GM13976 (cell line): ENCODE data around the gene ADAM17.

Experiments used
- DNase-seq: peaks from one replicate; pipeline ENCODE4 v3.0.0; 2012; ENCODE audit warnings: low spot score
- in situ Hi-C: fragments of 300-500 bp; cut with MboI; formaldehyde crosslinking; loops from one replicate; pipeline ENCODE4 v1.12.0; 2022; ENCODE audit warnings: low sequenced_read_pairs, mixed read lengths, inconsistent platforms; ENCODE audit not compliant: unreplicated experiment
- TF ChIP-seq, protein P1 (sequence below): IDR thresholded peaks from 2 replicates; pipeline ENCODE4 v1.5.1; 2012; ENCODE audit warnings: borderline replicate concordance, mild to moderate bottlenecking; ENCODE audit not compliant: insufficient read depth; ENCODE audit errors: extremely low read depth, missing control alignments, control extremely low read depth

ADAM17 gene

DNA sequence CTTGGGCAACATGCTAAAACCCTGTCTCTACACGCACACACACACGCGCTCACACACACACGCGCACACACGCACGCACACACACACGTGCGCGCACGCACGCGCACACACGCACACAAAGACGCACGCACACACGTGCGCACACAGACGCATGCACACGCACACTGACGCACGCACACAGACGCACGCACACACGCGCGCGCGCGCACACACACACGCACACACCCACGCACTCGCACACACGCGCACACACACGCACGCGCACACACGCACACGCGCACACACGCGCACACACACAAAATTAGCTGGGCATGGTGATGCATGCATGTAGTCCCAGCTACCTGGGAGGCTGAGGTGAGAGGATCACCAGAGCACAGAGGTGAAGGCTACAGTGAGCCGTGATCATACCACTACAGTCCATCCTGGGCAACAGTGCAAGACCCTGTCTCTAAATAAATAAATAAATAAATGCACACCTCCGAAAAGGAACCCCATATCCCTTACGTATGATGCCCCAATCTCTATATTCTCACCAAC, 89.4 kb downstream of the ADAM17 start:
- no peak for DNase-seq
- in situ Hi-C loops: no loop called here
- TF ChIP-seq, protein P1, sequence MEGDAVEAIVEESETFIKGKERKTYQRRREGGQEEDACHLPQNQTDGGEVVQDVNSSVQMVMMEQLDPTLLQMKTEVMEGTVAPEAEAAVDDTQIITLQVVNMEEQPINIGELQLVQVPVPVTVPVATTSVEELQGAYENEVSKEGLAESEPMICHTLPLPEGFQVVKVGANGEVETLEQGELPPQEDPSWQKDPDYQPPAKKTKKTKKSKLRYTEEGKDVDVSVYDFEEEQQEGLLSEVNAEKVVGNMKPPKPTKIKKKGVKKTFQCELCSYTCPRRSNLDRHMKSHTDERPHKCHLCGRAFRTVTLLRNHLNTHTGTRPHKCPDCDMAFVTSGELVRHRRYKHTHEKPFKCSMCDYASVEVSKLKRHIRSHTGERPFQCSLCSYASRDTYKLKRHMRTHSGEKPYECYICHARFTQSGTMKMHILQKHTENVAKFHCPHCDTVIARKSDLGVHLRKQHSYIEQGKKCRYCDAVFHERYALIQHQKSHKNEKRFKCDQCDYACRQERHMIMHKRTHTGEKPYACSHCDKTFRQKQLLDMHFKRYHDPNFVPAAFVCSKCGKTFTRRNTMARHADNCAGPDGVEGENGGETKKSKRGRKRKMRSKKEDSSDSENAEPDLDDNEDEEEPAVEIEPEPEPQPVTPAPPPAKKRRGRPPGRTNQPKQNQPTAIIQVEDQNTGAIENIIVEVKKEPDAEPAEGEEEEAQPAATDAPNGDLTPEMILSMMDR: no peak

DNA sequence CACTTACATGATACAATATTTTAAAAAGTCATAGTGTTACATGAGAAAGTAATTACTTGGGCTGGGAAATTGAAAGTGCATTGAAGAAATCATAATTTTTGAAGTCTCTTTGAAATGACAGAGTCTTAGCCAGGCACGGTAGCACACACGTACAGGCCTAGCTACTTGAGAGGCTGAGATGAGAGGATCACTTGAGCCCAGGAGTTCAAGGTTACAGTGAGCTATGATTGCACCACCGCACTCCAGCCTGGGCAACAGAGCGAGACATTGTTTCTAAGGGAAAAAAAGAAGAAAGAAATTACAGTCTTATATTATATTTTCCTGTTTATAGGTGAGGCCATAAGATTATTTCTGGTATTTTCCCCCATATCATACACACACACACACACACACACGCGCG, 90.5 kb downstream of the ADAM17 start:
- TF ChIP-seq, protein P1: no peak
- in situ Hi-C loops: no loop called here
- DNase-seq: no peak

DNA sequence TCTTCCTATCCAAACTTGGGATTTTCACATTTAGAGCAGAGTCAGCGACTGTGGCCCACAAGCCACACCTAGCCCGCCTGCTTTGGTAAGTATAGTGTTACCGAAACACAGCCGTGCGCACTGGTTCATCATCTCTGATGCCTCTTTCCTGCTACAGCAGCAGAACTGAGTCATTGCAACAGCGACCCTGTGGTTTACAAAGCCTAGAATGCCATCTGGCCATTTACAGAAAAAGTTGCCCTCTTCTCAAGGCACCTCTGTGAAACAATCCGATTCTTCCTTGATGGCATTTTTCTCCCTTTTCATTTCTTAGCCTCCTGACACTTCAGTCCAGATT, 92.0 kb downstream of the ADAM17 start:
- TF ChIP-seq, protein P1: no peak
- no peak for DNase-seq
- in situ Hi-C loops: no loop called here

DNA sequence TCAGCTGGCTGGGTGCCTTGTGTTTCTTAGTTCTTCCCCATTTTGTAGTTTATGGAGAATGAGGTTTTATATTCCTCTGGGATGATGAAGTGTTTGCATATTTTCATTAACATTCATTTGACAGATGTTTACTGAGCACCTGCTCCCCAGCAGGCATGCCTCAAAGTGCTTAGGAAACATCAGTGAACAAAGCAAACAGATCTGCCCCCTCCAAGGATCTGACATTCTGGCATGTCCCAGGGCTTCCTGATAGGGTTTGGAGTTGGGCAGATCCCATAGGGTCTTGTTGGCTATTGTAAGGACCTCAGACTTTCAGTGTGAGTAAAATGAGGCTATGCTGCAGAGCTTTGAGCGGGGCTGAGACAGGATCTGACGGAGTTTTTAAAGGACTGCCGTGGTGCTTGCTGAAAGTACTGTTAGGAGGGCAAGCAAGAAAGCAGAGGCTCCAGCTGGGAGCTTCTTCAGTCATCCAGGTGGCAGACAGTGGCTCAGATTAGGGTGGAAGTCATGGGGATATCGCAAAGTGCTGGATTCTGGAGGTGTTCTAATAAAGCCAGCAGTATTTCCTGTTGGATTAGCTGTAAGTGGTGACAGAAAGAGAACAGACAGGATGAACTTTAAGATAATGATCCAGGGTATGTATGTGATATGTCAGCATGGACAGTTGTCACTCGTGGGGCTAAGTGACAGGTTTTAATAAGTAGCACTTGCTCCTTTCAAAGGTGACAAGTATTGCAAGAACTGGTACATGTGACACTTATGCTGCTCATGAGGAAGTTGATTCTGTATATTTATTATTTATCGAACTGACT, 92.5 kb downstream of the ADAM17 start:
- in situ Hi-C loops: no loop called here
- DNase-seq: no peak
- TF ChIP-seq, protein P1: no peak

DNA sequence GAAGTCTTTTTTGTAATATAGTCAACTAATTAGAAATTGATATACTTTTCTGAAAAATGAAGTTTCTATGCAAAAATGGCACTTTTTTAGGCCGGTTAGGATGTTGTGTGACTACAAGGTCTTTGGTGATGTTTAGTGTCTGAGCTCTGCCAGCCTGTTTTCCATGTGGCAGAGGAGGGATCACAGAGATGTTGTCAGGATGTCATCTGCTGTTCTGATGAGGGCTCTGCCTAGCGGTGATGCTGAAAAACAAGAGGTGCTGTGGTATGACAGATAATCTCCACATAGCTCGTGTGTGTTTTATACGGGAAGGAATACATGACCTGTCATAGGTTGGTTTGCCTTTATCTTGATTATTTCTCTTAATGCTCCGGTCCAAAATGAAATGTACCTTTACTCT, 93.3 kb downstream of the ADAM17 start:
- DNase-seq: no peak
- TF ChIP-seq, protein P1: no peak

DNA sequence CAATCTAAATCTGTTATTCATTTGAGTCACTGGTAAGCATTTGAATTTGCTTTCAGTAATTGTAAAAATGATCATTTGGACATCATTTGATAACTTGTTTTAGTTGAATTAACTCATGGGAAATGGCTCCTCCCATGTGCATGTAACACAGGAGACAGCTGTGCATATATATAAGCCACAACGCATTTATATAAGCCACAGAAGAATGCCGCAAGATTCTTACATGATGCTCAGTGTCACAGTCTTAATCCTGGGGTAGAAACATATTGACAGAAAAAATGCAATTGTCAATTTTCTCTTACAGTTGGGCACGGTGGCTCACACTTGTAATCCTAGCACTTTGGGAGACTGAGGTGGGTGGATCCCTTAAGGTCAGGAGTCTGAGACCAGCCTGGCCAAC, 94.6 kb downstream of the ADAM17 start:
- no peak for DNase-seq
- TF ChIP-seq, protein P1: no peak
- in situ Hi-C loops: no loop called here

More for the DNA sequence above, 93.3 kb downstream of the ADAM17 start:
- in situ Hi-C loops: no loop called here
